Tibial nerve (tissue), 4 donors: ENCODE results near the gene GPRIN3.

ENCODE experiments used
- CTCF ChIP-seq, 5 experiments: fragments of 200-600 bp in 3 of 5; fragments of 450-650 bp in 2 of 5; sonication (generic) in 3 of 5; IDR thresholded peaks; one replicate each; pipeline ENCODE4 v1.5.1; 2016 to 2019; ENCODE audit warnings: antibody characterized with exemption in 5 of 5, mild to moderate bottlenecking in 3 of 5, moderate library complexity in 2 of 5
- EP300 ChIP-seq, 2 donors: sonication (generic); formaldehyde crosslinking; IDR thresholded peaks; one replicate each; pipeline ENCODE4 v1.6.1; 2017; ENCODE audit warnings: antibody characterized with exemption in 2 of 2, mild to moderate bottlenecking in 1 of 2

- TF ChIP-seq EP300 (IDR thresholded peaks at IDR 0.05) (no peak), CTCF (IDR thresholded peaks at IDR 0.05) (no peak)
Observed at GRCh38 chr4:89222170-89222569, 85.4 kb downstream of the GPRIN3 start.
